GDM1 (cell line): ENCODE results near the gene GPR152.

Experiments used
- DNase-seq: peaks from one replicate; lab custom pipeline; 2025; lab: John Stamatoyannopoulos, UW

Gene GPR152

DNA sequence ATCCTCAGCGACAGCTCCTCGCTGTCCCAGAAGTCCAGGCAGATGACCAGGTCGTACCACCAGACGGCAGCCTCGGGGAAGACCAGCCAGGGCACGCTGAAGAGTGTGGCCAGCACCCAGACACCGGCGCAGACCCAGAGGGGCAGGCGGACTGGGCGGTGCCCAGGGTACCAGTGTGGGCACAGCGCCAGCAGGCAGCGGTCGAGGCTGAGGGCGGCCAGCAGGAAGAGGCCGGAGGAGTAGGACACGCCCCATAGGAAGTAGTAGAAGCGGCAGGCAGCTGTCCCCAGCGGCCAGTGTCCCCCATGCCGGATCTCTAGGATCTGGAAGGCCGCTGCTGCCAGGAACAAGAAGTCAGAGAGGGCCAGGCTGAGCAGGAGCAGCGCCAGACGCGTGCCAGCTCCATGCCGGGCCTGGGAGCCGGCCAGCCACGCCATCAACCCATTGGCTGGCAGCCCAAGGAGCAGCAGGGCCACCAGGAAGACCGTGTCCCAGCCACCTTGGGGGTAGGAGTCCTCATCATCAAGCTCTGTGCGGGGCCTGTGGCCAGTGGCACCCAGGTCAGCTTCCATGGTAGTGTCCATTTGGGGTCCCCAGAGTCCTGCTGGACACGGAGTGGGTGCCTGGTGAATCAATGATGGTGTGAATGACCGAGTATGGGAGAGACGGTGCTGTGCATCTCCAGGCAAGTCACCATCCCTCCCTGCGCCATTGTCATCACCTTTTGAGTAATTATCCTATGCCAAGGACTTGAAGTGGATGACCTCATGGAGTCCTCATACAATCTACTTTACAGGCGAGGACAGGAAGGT is at the start of gene GPR152:
Gene GPR152 (minus strand): TSS at position 589 of the 812 bp plus-strand sequence. CDS start 5 bp downstream, at position 584.
- DNase-seq = no peak

DNA sequence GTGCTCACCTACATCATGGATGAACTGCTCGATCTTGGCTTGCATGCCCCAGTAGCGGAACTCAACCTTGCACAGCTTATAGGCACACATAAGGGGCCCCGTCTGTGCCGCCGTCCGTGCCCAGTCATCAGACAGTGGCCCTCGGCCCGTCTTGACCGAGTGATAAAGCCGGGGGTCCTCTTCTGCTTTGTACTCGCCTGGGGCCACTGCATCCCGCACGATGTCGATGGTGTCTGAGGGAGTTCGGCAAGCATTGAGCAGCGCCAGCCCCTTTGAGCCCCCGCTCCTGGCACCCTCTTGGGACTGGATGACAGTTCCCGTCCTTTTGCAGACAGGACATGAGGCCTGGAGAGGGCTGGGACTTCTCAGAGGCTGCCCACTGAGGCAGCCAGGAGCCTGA is 49.3 kb upstream of the GPR152 start:
- no peak for DNase-seq

GRCh38 chr11:67500831-67501715 is 48.5 kb upstream of the GPR152 start:
- DNase-seq = no peak

DNA sequence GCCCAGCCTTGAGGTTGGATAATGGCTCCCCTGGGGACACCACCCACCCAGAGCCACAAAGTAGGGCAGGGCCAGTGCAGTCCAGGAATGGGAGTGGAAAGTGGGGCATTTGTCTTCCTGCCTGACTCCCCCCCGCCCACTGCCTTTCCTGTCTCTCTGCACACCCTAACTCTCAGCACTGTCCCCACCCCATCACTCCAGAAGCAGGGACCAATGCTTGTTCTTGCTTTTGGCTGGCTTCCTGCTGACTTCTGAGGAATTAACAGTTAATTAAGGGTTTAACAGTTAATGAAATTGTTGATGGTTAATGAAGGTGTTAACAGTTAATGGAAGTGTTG is 47.9 kb upstream of the GPR152 start:
- DNase-seq = no peak

GRCh38 chr11:67499808-67500483 is 47.4 kb upstream of the GPR152 start:
- no peak for DNase-seq

- no peak for DNase-seq
These were observed 46.0 kb upstream of the GPR152 start for GRCh38 chr11:67498544-67498972.

- DNase-seq = no peak
These were observed 45.2 kb upstream of the GPR152 start for GRCh38 chr11:67497656-67498291.

- no peak for DNase-seq
These were observed 43.6 kb upstream of the GPR152 start for GRCh38 chr11:67496113-67496512.

DNA sequence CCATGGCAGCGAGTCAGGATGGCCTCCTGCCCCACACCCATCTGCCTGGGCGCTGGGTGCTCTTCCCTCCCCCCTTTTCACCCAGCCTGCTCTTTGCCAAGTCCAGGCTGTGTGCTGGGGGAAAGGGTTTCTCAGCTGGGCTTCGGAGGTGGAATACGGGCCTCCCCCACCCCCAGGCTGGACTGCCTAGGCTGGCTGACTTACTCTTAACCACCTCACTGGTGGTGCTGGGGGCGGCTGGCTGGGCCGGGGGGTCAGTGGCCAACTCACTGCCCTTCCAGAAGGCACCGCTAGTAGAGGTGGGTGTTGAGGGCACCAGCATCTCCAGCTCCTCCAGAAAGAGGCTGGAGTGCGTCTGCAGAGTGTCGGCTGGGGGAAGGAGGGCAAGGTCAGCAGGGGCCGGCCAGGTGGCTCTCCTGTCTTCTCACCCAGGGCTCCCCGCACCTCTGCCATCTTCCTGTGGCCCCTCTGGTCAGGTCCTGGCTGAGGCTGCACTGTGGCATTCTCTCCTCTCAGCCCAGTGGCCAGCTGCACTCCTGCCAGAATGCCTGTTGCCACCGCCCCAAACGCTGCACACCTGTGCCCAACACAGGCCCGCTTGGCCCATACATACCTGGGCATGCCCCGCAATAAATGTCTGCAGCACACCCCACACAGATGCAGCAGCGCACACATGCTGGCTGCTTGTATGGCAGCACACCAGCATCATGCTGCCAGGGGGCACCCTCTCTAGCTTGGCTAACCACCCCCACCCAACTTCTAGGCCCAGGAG is 42.9 kb upstream of the GPR152 start:
- DNase-seq = no peak

DNA sequence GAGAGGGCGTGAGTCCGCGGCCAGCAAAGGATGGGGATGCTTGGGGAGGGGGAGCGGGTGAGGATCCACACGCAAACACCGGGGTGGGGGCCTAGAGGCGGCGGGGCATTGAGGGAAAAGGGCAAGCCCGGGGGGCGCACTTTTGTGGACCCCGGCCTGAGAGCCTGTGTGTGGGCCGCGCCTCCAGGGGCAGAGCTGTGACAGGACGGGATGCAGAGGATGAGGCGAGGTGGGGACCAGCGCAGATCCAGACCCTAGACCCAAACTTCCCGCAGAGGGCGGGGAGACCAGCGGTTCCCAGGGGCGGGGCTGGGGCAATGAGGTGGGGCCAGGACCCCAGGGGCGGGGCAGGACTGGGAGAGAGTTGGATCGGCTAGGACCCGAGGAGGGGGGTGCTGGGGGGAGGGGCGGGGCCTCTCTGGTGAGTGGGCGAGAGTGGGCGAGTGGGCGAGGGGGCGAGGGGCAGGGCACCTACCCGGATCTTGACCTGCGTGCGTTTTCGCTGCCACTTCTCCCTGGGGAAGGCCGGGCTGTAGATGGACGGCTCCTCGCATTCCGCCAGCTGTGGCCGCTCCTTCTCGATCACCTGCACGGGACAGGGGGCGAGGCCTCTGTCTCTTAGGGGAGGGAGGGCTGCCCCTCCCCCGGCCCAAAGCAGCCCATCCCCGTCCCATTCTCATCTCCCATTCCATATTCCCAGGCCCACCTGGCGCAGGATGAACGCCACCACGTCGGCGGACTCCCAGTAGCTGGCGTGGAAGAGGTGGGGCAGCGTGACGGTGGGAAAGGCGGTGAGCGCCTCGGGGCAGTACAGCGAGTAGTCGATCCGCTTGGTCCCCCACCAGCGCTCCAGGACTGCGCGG is 42.1 kb upstream of the GPR152 start:
- DNase-seq = no peak

- no peak for DNase-seq
These were observed 41.2 kb upstream of the GPR152 start for GRCh38 chr11:67493548-67494370.

DNA sequence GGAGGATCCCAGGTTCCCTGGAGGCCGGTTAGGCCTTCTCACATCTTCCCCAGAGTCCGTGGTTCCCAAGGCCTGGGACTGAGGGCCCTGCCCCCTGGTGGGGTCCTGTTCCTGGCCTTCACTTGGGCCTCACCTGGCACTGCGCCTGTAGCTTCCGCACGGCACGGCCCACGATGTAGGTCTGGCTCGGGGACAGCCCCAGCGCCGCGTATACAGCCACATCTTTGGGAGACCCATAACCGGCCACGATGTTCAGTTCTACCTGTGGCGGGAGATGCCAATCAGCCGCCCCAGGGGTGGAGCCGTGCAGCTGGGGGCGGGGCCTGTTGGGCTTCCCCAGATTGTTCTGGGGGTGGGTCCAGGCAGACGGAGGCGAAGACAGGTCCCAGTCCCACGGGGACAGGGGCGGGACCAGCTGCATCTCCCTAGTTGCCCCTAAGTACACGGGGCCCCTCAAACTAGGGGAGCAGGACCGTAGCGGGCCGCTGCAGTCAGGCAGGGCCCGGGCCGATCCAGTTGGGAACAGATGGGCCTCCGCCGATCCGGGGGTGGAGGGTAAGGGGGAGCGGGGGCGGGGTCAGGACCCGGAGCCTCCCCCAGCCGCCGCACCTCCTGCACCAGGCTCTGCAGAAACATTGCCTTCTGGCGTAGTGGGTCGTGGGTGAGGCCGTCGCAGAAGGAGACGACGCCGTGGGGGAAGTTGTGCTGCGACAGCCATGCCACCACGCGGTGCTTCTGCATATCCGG is 40.4 kb upstream of the GPR152 start:
- DNase-seq = no peak

GRCh38 chr11:67492069-67492727 is 39.7 kb upstream of the GPR152 start:
- no peak for DNase-seq

DNA sequence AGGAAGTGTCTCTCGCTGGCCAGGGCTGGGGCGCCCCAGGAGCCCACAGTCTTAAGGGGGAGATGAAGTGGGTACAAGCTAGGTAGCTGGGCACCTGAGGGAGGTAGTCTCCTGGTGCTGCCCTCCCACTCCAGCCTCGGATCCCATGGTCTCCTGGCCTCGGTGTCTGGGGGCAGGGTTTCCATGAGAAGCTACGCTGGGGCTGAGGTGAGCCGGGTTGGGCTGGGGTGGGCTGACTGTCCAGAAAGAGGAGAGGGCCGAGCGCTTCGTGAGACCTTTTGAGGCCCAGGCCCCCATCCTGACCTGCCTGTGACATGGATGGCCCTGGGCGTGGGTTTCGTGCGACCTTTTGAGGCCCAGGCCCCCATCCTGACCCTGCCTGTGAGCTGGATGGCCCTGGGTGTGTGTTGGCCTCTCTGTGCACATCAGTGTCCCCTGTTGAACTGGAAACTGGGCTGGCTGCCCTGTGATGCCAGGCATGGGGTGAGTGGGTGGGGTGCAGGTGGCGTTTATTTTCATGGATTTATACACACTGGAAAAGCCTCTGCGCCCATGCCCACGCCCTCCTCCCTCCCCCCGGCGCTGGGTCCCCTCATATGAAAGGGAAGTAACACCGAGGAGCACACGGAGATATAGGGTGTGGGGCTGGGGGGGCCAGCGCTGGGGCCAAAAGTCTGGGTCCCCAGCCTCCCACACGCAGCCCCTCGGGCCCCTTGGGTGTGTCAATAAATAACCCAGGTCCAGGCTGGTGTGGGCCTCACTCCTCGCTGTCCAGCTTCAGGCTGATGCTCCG is 38.9 kb upstream of the GPR152 start:
- no peak for DNase-seq

DNA sequence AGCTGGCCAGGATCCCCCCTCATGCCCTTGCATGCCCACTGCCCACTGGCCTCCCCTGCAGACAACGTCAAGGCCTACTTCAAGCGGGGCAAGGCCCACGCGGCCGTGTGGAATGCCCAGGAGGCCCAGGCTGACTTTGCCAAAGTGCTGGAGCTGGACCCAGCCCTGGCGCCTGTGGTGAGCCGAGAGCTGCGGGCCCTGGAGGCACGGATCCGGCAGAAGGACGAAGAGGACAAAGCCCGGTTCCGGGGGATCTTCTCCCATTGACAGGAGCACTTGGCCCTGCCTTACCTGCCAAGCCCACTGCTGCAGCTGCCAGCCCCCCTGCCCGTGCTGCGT is 38.2 kb upstream of the GPR152 start:
- no peak for DNase-seq

GRCh38 chr11:67489885-67490726 is 37.6 kb upstream of the GPR152 start:
- no peak for DNase-seq
